Activated gamma-delta T cell treated with anti-CD3 and anti-CD28 coated beads, Interleukin-2, amount 50 U/mL, for 16 hours (primary cell): ENCODE results near the gene SEMA5A.

Source experiments
- DNase-seq: peaks from one replicate; pipeline ENCODE4 v3.0.0-alpha.2; 2020; ENCODE audit warnings: low read depth

Gene SEMA5A

DNA sequence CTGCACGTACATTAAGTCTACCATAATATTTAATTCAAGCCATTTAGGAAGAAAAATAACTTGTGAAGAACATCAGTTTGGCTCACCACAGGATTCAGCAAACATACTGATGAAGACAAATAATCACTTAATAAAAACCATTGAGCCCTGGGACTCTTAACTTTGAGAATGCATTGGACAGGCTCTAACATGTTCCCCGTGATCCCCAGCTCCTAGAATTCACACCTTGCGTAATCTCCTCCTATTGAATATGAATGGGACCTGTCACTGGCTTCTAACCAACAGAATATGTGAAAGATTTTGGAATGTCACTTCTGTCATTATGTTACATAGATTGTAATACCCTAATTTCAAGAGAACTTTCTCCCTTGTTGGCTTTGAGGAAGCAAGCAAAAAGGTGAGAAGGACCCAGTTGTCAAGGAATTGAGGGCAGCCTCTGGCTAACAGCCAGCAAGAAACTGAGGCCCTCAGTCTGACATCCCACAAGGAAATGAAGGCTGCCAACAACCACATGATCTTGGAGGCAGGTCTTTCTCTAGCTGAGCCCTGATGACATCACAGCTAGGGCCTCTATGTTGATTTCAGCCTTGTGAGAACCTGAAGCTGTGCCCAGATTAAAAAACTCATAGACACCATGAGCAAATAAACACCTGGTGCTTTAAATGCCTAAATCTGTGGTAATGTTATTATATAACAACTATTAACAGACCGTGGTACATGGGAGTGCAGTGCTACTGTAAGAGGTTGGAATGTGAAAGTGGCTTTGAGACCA is 433.2 kb downstream of the SEMA5A start:
- no peak for DNase-seq

DNA sequence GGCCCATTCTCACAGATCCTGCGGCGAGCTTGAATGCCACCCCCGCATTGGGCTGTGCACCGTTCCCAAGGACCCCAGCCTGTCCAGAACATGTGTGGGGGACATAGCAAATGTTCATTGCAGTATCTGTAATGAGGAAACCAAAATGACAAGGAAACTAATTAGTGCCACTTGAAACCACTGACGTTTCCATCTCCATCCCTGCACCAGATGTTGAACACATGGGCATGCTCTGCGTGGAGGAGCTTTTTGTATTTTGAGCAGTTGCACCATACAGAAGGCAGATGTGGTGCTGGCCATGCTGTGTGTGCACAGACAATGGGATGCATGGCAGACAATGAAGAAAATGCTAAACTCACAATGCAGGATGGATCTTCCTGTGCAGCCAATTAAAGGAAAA is 437.7 kb downstream of the SEMA5A start:
- no peak for DNase-seq

DNA sequence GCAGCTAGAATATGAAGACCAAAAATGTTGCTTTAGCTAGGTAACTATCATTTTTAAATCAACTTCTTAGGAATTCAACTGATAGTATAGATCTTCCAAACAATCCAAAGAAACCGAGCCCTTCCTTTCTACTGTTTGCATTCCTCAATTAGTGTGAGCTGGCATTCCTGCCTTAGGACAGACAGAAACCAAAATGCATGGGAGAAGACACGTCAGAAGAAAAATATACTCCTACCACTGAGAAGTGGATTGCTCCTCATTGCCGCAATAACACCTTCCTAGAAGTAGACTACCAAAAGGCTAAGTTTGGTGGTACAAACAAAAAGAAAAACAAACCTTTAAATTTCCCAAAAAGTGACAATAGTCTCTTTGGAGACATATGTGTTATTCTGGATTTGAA is 440.0 kb downstream of the SEMA5A start:
- DNase-seq: no peak

DNA sequence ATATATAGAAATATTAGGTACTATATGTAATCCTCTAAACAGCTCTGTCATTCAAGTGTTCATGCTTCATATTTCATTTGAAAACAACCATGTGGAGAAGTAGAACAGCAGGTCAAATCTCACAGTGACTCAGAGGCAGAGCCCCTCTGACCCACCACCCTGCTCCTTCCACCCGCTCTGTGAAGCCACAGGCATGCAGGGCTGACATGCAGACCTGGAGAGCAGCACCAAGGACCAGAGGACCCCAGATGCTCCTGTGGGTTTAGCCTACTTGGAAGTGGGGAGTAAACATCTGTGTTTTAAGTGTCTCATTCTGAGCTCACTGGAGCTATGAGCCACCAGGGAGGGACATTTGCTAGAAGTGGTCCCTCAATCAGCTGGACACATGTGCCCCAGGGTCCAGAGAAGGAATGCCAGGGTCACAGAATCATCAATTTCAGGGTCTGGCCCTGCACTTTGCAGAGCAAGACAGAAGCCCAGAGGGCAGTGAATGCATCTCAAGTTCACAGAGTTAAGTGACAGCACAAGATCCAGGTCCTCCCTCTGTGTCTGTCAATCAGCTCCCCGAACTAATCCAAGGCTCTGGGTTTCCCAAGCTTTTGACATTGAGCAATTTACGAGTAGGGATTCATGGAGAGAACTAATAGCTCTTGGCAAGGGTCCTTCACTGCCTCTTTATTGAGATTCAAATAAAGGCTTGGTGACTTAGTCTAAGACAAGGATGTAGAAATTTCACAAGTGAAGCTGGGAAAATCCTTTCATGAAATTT is 441.1 kb downstream of the SEMA5A start:
- DNase-seq: no peak

DNA sequence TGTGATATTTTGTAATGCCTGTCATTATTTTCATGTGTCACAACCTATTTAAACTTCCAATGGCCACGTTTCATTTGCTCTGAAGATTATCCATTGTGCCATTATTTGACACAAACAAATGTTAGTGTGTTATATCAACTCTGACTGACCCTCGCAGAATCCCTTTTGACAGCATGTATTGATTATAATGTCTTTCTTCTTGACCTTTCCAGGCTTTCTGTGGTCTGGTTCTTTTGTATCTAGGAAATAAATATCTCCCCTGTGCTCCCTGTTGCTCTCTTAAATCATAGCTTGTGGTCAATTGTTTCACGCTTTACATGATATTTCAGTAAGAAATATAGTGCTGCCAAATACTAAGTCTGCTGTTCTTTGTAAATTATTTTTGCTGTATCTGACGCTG is 442.6 kb downstream of the SEMA5A start:
- DNase-seq: no peak

DNA sequence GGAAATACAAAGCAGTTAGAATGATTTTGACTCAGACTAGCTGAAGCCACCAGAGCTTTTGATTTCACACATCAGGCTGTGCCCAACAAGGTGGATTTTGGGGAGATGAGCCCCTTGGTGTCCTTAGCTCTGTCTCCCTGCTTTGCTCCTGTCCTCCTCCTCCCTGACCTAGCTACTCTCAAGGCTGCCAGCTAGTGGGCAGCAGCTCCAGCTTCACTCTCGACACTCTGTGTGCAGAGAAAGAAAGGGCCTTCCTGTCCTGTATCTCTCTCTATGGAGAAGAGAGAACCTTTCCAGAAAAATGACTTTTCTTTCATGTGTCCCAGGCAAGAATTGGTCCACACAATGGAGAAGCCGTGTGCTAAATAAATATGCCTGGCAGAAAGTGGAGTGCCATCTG is 446.2 kb downstream of the SEMA5A start:
- no peak for DNase-seq

DNA sequence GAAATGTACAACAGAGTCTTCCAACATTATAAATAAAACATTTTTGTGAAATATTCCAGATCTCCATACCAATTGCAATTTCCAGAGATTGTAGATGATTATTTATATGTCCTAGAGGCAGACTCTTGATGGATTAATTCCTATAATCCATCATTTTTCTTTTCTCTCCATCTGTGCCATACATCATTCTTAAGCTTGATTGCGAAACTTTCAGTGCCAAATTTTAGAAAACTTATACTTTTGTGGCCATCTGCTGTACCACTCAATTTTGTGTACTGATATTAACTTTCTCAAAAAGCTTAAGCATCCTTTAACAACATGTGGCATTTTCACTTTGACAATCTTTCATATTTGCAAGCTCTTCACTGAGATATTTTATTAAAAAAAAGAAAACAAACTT is 446.9 kb downstream of the SEMA5A start:
- DNase-seq: no peak

DNA sequence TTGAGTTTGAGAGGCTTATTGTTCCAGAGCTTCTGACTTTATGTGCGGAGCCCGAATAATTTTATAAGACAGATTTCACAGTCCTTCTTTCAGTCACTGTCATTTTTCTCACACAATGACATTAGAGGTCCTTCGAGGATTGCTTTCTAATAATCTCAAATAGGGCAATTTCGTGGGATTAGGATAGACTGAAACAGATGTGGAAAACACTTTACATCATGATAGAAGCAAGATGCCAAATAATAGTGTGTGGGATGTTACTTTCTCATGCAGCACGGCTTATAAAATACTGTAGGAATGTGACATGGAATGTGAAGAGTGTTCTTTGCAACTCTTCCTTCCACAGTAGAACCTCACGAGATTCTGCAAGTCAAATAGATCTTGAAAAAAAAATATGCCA is 451.3 kb downstream of the SEMA5A start:
- no peak for DNase-seq

DNA sequence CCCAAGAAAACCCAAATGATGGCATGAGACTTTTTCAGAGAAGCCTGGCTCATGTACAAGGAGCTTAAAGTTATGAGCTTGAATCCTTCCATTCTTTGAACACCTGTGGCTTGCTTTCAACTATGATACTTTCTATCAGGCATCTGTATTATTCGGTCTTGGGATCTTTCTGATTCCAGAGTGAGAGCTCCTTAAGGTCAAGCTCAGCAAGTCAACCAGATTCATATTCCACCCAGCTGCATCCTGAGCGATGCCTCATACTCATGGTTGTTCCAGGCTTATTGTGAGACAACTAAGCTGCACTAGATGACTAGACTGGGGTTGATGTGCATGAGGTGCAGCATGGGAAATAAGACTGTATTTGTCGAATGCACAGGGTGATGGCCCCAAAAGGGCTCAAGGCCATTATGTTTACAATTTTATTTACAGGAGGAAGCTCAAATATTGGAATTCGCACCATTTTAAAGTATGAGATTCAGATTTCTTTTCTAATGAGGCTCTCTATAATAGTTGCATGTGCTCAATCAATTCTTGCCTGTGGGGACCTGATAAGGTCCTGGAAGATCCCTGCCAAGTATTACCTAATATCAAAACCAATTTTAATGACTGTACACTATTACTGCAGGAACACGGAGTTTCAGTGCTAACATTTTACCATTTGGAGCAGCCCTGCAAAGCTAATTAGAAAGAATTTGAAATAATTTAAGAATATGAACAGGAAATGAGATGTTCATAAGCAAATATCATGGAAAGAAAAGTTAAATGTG is 453.8 kb downstream of the SEMA5A start:
- DNase-seq: no peak

DNA sequence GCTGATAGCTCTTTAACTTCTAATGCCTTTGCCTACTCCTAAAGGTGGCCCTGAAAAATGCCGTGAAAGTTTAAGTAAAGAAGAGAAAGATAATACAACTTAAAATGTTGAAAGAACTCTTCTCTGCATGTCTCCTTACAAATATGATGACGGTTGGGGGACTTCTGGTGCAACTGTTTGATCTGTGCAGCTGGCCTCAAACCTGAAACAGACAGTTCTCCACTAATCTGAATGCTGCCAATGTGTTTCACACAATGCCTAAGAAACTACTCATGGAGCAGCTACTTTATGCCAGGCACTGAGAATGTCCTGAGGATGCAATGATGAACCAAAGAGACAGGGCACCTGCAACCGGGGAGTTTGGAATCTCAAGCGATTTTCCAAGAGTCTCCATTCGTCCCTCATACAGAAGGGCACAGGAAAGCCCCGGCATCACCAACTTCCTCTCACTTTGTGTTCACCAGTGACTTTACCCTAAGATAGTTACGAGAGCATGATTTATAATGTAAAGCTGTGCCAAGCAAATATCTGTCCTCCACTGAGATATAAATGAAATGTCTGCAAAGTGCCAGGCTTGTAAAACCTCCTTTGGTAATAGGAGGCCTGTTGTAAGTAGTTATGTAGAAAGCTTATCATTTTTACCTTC is 455.4 kb downstream of the SEMA5A start:
- DNase-seq: no peak

DNA sequence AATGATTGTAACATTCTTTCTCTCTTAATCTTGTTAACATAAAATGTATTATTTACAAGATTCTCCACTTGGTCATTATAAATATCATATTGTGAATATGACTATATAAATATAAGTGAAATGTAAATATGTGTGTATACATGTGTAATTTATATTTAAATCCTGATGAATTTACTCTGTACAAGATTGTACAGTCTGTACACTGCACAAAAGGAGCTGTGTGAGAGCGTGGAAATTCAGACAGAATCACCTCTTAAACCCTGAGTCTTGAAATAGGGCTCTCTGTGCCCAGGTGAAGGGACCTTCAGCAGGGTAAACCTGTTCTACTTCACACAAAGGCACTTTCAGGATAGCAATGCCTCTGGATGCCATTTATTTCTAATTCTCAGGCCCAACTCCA is 456.0 kb downstream of the SEMA5A start:
- DNase-seq: no peak

DNA sequence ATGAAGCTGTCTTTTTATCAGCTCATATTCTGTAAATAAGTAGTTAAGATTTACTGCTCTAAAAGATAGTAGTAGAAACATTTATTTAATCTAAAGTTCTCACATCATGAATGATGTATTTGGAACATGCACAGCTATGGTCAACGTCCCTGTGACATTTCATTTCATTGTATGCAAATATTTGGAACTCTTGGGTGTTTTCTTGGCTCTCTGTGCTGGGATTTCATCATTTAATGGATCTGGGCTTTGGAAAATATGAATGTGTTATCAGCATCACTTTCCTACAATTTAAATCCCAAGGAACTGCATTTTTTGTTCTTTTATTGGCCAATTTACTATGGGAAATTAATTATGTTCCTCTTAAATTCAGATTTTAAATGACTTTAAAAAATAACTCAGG is 462.9 kb downstream of the SEMA5A start:
- DNase-seq: no peak

DNA sequence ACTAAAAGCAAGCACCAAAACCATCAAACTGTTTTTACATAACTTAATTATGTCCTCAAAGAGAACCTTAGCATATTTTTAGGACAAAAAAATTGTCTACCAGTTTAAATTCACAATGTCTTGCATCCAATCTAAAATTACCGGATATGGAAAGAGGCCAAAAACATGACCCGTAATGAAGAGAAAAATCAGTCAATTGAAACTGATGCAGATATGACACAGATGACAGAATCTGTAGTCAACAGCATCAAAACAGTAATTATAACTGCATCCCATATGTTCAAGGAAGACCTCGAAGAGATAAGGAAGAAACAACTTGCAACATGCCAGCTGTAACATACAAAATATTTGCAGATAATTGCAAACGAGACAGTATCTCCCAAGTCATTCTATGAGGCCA is 473.2 kb downstream of the SEMA5A start:
- DNase-seq: no peak

DNA sequence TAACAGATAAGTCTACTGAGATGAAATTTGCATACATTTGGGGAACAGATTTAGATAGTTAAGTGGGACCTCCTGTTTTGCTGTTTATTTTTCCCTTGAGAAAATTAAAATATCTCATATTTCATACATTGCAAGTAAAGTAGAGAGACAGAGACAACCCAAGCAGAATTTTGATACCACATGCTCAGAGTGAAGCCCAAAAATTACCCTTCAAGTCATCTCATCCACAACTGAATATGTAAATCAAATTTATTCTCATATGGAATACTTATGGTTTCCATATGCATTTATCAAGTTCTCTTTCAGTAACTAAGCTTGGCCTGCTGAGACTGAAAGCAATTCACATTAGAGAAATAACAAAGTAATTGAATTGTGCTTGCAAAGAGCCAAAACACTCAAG is 474.4 kb downstream of the SEMA5A start:
- DNase-seq: no peak

DNA sequence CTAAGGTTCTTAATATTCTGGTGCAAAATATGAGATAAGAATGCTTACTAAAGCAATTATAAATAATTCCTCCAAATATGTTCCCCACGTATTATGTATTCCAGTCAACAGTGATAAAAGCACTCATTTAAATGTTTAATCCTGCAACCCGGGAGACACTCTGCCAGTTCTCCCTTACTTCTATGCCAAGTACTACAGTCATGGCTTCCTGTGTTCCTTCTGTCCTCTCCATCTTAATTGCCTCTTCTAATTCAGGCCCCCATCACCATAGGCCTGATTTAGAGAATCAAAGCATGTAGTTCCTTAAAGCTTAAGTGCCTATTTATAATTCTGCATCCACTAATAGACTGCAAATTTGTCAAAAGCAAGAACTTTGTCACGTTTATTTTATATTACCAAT is 474.8 kb downstream of the SEMA5A start:
- no peak for DNase-seq

DNA sequence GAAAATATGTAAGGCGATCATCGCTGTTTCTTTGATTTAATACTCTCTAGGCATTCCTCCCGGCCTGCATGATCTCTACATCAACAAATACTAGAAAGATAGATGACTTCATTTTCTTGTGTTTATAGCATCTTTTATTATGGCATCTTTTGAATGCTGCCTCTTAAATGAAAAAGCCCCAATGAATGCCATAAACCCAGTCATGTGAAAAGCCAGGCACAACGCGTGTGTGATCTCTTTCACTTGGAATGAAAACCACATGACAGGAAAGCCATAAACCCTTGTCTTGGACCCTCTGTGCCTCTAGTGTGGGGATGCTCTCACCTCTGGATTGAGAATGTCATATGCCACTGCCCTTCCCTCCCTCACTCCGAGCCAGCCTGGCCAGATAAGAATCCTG is 476.2 kb downstream of the SEMA5A start:
- no peak for DNase-seq

DNA sequence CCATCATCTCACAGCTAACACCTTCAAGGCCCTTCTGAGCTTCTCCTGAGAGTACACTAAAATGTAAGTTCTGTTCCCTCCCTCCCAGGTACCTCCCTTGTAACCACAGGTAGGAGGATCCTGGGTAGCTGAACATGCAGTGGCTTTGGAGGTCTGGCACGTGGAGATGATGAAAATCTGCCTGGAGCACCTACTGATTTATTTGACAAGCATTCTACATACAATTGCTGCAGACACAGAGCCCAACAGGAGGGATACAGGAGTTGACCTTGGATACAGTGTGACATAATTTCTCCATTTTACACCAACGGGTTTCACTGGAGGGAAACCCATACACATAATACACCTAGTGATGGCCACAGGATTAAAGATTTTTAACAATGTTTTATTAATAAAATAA is 478.7 kb downstream of the SEMA5A start:
- no peak for DNase-seq

DNA sequence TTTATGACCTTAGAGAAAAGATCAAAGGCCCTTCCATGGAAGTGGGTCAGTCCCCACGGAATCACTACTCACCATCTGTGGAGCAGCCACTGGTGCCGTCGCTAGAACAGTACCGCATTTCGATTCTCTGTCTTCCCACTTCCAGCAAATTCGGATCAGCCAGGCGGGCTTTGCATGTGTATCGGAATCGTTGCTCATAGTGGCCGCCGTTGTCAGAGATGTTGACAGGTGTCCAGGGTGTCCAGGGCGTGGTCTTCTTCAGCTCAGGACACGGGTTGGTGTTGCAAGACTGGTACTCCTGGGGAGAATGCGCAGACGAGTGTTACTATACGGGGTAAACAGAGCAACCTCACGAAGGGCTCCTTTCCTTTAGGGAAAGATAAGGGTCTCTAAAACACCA is 479.5 kb downstream of the SEMA5A start:
- no peak for DNase-seq

DNA sequence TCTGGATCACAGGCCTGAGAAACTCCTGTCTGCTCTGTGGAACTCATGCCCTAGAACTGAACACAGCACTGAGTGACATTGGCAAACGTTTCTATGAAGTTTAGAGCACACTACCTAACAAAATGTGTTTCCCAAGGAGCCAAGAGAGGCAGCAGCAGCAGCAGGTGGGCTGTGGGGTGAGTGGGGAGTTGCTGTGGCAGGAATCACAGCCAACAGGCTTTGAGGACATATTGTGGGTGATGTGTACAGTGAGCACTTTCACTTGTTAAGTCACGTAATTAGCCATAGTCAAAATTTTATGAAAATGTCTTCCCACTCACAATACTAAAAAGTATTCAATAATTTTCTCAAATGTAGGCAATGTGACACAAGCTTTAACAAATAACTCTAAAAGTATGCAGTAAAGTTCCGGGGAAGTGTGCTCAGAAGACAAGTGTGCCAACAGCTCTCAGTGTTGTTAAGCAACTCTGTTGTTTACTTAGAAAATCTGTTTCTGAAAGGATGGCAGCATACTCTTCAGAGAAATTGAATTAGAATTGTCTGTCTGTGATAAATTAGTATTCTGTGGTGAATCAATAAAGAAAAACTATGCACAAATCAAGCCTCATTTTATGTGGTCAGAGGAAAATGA is 482.1 kb downstream of the SEMA5A start:
- no peak for DNase-seq

DNA sequence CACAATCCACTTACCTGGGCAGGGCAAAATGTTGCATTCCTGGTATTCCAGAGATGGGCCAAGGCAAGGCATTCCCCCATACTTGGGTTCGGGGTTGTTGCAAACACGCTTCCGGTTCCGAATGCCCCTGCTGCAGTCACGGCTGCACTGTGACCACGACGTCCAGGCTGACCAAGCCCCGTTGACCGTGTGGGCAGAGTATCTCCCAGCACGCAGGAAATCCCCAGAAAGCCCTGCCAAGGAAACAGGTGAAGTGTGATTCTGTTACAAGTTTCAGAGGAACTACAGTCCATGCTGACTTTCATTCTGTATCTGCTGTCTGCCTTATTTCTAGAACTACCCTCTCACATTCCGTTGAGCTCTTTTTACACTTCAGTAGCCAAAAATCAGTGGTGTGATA is 483.0 kb downstream of the SEMA5A start:
- no peak for DNase-seq

DNA sequence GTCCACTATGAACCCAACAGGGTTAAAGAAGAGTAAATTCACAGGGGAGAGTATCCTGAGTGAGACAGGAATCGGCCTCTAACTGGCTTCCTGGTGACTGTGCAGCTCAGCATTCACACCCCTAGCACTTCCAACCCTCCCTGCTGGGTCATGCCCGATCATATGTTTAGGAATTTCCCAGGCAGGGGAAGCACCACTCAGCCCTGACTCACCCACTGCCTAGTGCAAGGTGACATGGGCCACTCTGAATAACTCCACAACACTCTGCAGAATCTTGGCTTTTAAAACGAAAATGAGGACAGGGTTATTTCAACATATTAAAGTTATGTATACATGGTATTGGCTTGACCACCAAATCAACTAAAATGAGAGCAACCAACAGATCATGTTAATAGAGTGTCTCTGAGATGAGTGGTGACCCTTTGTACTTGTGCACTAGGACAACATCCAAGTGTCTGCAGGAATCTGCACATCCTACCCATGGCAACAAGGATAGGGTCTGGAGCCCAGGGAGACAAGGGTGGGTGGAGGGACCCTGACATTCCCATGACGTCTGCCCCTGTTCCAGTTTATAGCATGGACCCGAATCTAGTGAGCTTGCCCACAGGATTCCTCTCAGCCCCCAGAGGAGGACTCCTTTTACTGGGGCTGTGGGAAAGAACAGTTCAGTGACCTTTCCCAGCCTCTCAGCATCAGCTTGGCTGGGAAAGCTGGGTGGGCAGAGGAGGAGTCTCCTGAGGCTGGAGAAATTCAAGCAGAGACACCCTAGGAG is 485.8 kb downstream of the SEMA5A start:
- no peak for DNase-seq
